CD4-positive, alpha-beta T cell (primary cell): ENCODE measurements around the gene ENAH. TPM values are rescaled to one million over a fixed set of nuclear protein-coding genes. Genes with fewer than 3 reads are reported as not detected.

Experiments
- ATAC-seq: fragments of 200-7000 bp; cut with Tn5 transposase; one replicate; pipeline ENCODE4 v1.10.0; 2022; ENCODE audit warnings: mild to moderate bottlenecking; ENCODE audit not compliant: poor library complexity
- CTCF ChIA-PET: fragments of 350-600 bp; sonication (Branson Sonifier 250); formaldehyde crosslinking; loops from one replicate; lab custom pipeline; 2021; ENCODE audit warnings: antibody characterized with exemption, inconsistent platforms; lab: Charles Lee
- POLR2A ChIA-PET: fragments of 350-600 bp; sonication (Branson Sonifier 250); formaldehyde crosslinking; loops from one replicate; lab custom pipeline; 2021; ENCODE audit warnings: antibody characterized with exemption, inconsistent platforms; lab: Charles Lee
- DNase-seq, 14 experiments: peaks; one replicate each; pipeline ENCODE4 v3.0.0-alpha.2; 2013 to 2020; ENCODE audit warnings: mixed read lengths in 2 of 14
- H3K27ac ChIP-seq, 2 donors: one replicate each; pipeline versions ENCODE4 v1.5.1 to v1.7.0; 2013; ENCODE audit warnings: low read length in 2 of 2, low read depth in 1 of 2, mild to moderate bottlenecking in 1 of 2
- H3K27me3 ChIP-seq, 2 experiments: 1 replicate in 1 of 2; 2 replicates in 1 of 2; pipeline versions ENCODE4 v1.6.1 to v1.7.0; 2013; ENCODE audit warnings: low read length in 2 of 2, control low read depth in 1 of 2, mild to moderate bottlenecking in 1 of 2, moderate library complexity in 1 of 2; ENCODE audit not compliant: insufficient read depth in 2 of 2, control insufficient read depth in 1 of 2
- H3K36me3 ChIP-seq: one replicate; pipeline ENCODE4 v1.6.1; 2013; ENCODE audit warnings: low read length, control low read depth; ENCODE audit not compliant: insufficient read depth
- H3K4me1 ChIP-seq: one replicate; pipeline ENCODE4 v1.6.1; 2013; ENCODE audit warnings: low read length, control low read depth; ENCODE audit not compliant: insufficient read depth
- H3K4me3 ChIP-seq: one replicate; pipeline ENCODE4 v1.5.1; 2013; ENCODE audit warnings: mild to moderate bottlenecking, low read length, moderate library complexity
- H3K9me3 ChIP-seq, 2 experiments: 1 replicate in 1 of 2; 2 replicates in 1 of 2; pipeline versions ENCODE4 v1.6.1 to v1.7.0; 2013; ENCODE audit warnings: low read length in 2 of 2, mild to moderate bottlenecking in 2 of 2, control low read depth in 1 of 2, moderate library complexity in 1 of 2; ENCODE audit not compliant: control insufficient read depth in 1 of 2, insufficient read depth in 1 of 2
- H3K27ac Mint-ChIP-seq: one replicate; pipeline ENCODE4 v1.8.0; 2020; ENCODE audit warnings: mixed read lengths
- H3K27me3 Mint-ChIP-seq: one replicate; pipeline ENCODE4 v1.8.0; 2021; ENCODE audit warnings: mixed read lengths
- H3K36me3 Mint-ChIP-seq: one replicate; pipeline ENCODE4 v1.8.0; 2021; ENCODE audit warnings: low read depth, mixed read lengths
- H3K4me1 Mint-ChIP-seq: one replicate; pipeline ENCODE4 v1.8.0; 2021; ENCODE audit warnings: low read depth, mixed read lengths
- H3K4me3 Mint-ChIP-seq: one replicate; pipeline ENCODE4 v1.8.0; 2020; ENCODE audit warnings: mild to moderate bottlenecking, mixed read lengths
- H3K9me3 Mint-ChIP-seq: one replicate; pipeline ENCODE4 v1.8.0; 2020; ENCODE audit warnings: mixed read lengths
- intact Hi-C, 2 experiments: fragments of 100-400 bp; cut with DNase I in 1 of 2; cut with micrococcal nuclease in 1 of 2; formaldehyde crosslinking; loops; one replicate each; pipeline versions ENCODE4 v1.15.1 to v1.9.0; 2023 to 2025; cut with DNase I, micrococcal nuclease
- total RNA-seq, 174 experiments: library from RNA in 2 of 174; stranded (reverse) in 2 of 174; gene quantifications; one replicate each; pipeline ENCODE4 v1.2.3 and lab custom pipeline; 2021 to 2026
- TF ChIP-seq, protein P1 (sequence below): fragments of 200-600 bp; IDR thresholded peaks from one replicate; pipeline ENCODE4 v1.8.0; 2022; ENCODE audit warnings: antibody characterized with exemption, mild to moderate bottlenecking

Gene ENAH
- total RNA-seq, 2 experiments from 2014 or later, result not detected

DNA sequence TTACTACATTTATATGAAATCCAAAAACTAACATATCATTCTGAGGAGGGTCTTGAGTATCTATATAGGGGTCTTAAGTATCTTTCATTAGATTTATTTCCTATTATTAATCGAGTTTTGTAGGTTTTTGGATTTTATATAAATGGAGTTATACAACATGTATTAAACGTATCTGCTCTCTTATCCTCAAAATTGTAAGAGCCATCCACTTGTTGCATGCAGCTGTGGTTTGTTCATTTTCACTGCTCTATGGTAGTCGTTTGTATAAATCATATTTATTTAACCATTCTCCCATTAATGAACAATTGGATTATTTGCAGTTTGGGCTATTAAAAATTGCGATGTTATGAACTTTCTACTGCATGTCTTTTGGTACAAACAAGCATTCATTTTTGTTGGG lies 97.1 kb downstream of the ENAH start:
- Mint-ChIP-seq H3K4me3 (no peak overlapping the region), H3K27me3 (peaks cover 9% of the 10 kb centered on the region), H3K27ac (no peak overlapping the region), H3K4me1 (no peaks in the 10 kb centered on the region), H3K36me3 (no peaks in the 10 kb centered on the region), H3K9me3 (no peaks in the 10 kb centered on the region)
- ChIA-PET POLR2A (no interaction called here), CTCF (no interaction called here)
- no peaks in the 10 kb centered on the region for H3K36me3 ChIP-seq
- DNase-seq, result no peak
- intact Hi-C loops, result loop anchor here in 1 of 2 experiments (2.0 to 10.0 kb wide), 3 partner anchors 81 to 357 kb away; no protein-coding TSS in a partner anchor
- TF ChIP-seq, protein P1, sequence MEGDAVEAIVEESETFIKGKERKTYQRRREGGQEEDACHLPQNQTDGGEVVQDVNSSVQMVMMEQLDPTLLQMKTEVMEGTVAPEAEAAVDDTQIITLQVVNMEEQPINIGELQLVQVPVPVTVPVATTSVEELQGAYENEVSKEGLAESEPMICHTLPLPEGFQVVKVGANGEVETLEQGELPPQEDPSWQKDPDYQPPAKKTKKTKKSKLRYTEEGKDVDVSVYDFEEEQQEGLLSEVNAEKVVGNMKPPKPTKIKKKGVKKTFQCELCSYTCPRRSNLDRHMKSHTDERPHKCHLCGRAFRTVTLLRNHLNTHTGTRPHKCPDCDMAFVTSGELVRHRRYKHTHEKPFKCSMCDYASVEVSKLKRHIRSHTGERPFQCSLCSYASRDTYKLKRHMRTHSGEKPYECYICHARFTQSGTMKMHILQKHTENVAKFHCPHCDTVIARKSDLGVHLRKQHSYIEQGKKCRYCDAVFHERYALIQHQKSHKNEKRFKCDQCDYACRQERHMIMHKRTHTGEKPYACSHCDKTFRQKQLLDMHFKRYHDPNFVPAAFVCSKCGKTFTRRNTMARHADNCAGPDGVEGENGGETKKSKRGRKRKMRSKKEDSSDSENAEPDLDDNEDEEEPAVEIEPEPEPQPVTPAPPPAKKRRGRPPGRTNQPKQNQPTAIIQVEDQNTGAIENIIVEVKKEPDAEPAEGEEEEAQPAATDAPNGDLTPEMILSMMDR, result no peak
- peaks cover 0 to 6% of the 10 kb centered on the region in 2 experiments for H3K27me3 ChIP-seq
- H3K27ac ChIP-seq, result no peak overlapping the region
- no peaks in the 10 kb centered on the region for H3K9me3 ChIP-seq
- no peaks in the 10 kb centered on the region for H3K4me1 ChIP-seq
- H3K4me3 ChIP-seq, result no peak overlapping the region
- ATAC-seq, result no peak

DNA sequence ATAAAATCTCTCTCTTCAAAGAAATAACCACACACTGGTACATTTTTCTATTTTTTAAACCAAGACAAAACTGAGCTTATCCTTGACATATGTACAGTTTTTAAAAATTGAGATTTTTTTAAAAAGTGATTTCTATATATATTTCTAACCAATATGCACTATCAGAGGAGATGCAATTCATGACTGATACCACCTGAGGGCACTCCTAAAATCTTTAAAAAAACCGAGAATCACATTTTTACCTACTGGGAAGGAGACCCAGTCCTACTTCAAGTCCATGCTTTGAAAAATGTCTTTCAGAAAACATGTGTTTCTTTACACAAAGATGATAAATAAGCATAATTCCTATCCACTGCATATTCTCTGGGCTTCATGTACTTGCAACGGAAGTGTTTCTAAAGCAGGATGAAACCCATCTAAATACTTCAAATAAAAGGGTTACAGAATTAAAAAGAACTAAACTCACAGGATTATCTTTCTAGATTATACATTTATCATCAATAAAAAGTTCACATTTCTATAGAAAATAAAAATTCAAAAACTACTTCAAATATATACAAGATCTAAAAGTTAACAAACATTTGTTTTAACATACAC lies 98.6 kb downstream of the ENAH start:
- POLR2A ChIA-PET, result interaction anchor here (0.6 to 0.9 kb wide), 2 partner anchors 225 to 343 kb away, joined by 3 read pairs; no protein-coding TSS in a partner anchor
- CTCF ChIA-PET, result no interaction called here
- H3K9me3 Mint-ChIP-seq, result no peaks in the 10 kb centered on the region
- DNase-seq (peak in 3 of 14 experiments; percentile 30 to 44 (median 34)), ATAC-seq (no peak)
- Histone ChIP-seq H3K9me3 (no peaks in the 10 kb centered on the region), H3K4me3 (no peak overlapping the region), H3K27me3 (peaks cover 0 to under 1% of the 10 kb centered on the region in 2 experiments), H3K4me1 (no peaks in the 10 kb centered on the region), H3K27ac (no peak overlapping the region), H3K36me3 (no peaks in the 10 kb centered on the region)
- H3K4me1 Mint-ChIP-seq, result no peaks in the 10 kb centered on the region
- intact Hi-C loops, result loop anchor here (1.0 to 10.0 kb wide), 5 partner anchors 80 to 422 kb away; no protein-coding TSS in a partner anchor
- peaks cover 4% of the 10 kb centered on the region for H3K27me3 Mint-ChIP-seq
- no peak overlapping the region for H3K27ac Mint-ChIP-seq
- no peaks in the 10 kb centered on the region for H3K36me3 Mint-ChIP-seq
- H3K4me3 Mint-ChIP-seq, result no peak overlapping the region
- TF ChIP-seq, protein P1, result peak; percentile 67

DNA sequence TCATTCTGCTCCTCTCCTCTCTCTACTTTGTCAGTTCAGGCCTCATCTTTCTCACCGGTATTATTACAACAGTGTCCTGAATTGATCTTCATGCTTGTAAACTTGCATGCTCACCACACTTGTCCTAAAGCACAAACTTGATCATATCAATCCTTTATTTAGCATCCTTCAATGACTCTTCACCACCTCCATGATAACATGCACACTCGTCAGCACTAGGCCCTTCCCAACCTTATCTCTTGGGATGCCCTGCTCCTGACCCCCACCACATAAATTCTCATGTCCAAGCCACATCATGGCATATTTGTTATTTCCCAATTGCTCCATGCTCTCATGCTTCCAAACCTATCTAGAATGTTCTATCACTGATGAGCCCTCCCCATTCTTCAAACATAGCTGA lies 103.1 kb downstream of the ENAH start:
- intact Hi-C loops, result loop anchor here (5.0 to 10.0 kb wide), 2 partner anchors 295 to 362 kb away; no protein-coding TSS in a partner anchor
- Histone ChIP-seq H3K27me3 (no peaks in the 10 kb centered on the region), H3K27ac (no peak overlapping the region), H3K4me1 (no peaks in the 10 kb centered on the region), H3K9me3 (no peaks in the 10 kb centered on the region), H3K36me3 (no peaks in the 10 kb centered on the region), H3K4me3 (no peak overlapping the region)
- Mint-ChIP-seq H3K4me3 (no peak overlapping the region), H3K4me1 (peaks cover 7% of the 10 kb centered on the region), H3K27ac (no peak overlapping the region), H3K36me3 (no peaks in the 10 kb centered on the region), H3K27me3 (no peaks in the 10 kb centered on the region), H3K9me3 (no peaks in the 10 kb centered on the region)
- ChIA-PET POLR2A (no interaction called here), CTCF (no interaction called here)
- TF ChIP-seq, protein P1, result no peak
- DNase-seq (no peak), ATAC-seq (no peak)
